Hepatocyte (in vitro differentiated cells): ENCODE data around the gene SP1. TPM values are rescaled to one million over a fixed set of nuclear protein-coding genes. Genes with fewer than 3 reads are reported as not detected.

Source experiments
- DNase-seq: peaks from one replicate; pipeline ENCODE4 v3.0.0-alpha.2; 2016; ENCODE audit warnings: low spot score
- H2AFZ ChIP-seq: fragments of 200-600 bp; sonication (generic); 2 replicates; pipeline ENCODE4 v1.6.0; 2016; ENCODE audit warnings: antibody characterized with exemption, mild to moderate bottlenecking
- H3K27ac ChIP-seq: fragments of 200-600 bp; sonication (generic); 2 replicates; pipeline ENCODE4 v1.5.1; 2016; ENCODE audit warnings: mild to moderate bottlenecking
- H3K27me3 ChIP-seq: fragments of 200-600 bp; sonication (generic); 2 replicates; pipeline ENCODE4 v1.6.1; 2016
- H3K36me3 ChIP-seq: fragments of 200-600 bp; sonication (generic); replicated peaks from 2 replicates; pipeline ENCODE4 v1.5.1; 2016; ENCODE audit warnings: low read depth; ENCODE audit not compliant: insufficient read depth
- H3K4me1 ChIP-seq: fragments of 200-600 bp; sonication (generic); 2 replicates; pipeline ENCODE4 v1.5.1; 2016; ENCODE audit warnings: mild to moderate bottlenecking, moderate library complexity; ENCODE audit not compliant: insufficient read depth
- H3K4me2 ChIP-seq: fragments of 200-600 bp; sonication (generic); 2 replicates; pipeline ENCODE4 v1.6.0; 2016
- H3K4me3 ChIP-seq: fragments of 200-600 bp; sonication (generic); 2 replicates; pipeline ENCODE4 v1.5.1; 2016; ENCODE audit warnings: mild to moderate bottlenecking
- H3K79me2 ChIP-seq: fragments of 200-600 bp; sonication (generic); 2 replicates; pipeline ENCODE4 v1.6.0; 2017; ENCODE audit warnings: mild to moderate bottlenecking
- H3K9me2 ChIP-seq: fragments of 200-600 bp; sonication (generic); replicated peaks from 2 replicates; pipeline ENCODE4 v1.6.0; 2017; ENCODE audit warnings: mild to moderate bottlenecking; ENCODE audit not compliant: insufficient read depth
- H3K9me3 ChIP-seq: fragments of 200-600 bp; sonication (generic); 2 replicates; pipeline ENCODE4 v1.5.1; 2016; ENCODE audit warnings: low read depth, mild to moderate bottlenecking
- H4K20me1 ChIP-seq: fragments of 200-600 bp; sonication (generic); 2 replicates; pipeline ENCODE4 v1.6.0; 2016; ENCODE audit warnings: mild to moderate bottlenecking; ENCODE audit not compliant: insufficient read depth, poor library complexity, severe bottlenecking
- CTCF ChIP-seq: fragments of 200-600 bp; sonication (generic); IDR thresholded peaks from 2 replicates; pipeline ENCODE4 v1.5.1; 2016; ENCODE audit warnings: antibody characterized with exemption, mild to moderate bottlenecking; ENCODE audit not compliant: poor library complexity
- EZH2 ChIP-seq: fragments of 200-600 bp; sonication (generic); IDR thresholded peaks from 2 replicates; pipeline ENCODE4 v1.6.1; 2016; ENCODE audit warnings: antibody characterized with exemption, mild to moderate bottlenecking, borderline replicate concordance
- EZH2phosphoT487 ChIP-seq: fragments of 200-600 bp; sonication (generic); IDR thresholded peaks from one replicate; pipeline ENCODE4 v1.6.1; 2018; ENCODE audit warnings: antibody characterized with exemption, mild to moderate bottlenecking, low read depth, moderate library complexity; ENCODE audit not compliant: unreplicated experiment, severe bottlenecking
- WGBS: methylation state at CpG from one replicate; pipeline ENCODE4 v1.1.6; 2016; ENCODE audit warnings: low lambda C conversion rate; ENCODE audit errors: missing lambda C conversion rate; 5-methylcytosine and 5-hydroxymethylcytosine counted together
- polyA plus RNA-seq: library from polyadenylated mRNA; unstranded; fragments of >200 nt; fragmentation: Nextera tagmentation; extraction: Ambion mirVana; gene quantifications from 2 replicates; pipeline ENCODE4 v1.2.1, GENCODE V29; 2016
- total RNA-seq: library from RNA; depleted of rRNA; stranded (reverse); fragments of >200 nt; gene quantifications from 2 replicates; pipeline ENCODE4 v1.2.3, GENCODE V29; 2014

The SP1 gene
- total and polyA plus RNA-seq, 2 experiments from 2014 or later = 12.8 to 48.0 TPM

GRCh38 chr12:53333289-53333688 lies 46.7 kb upstream of the SP1 start:
- Histone ChIP-seq H3K9me2 (no peaks in the 10 kb centered on the region), H3K36me3 (no peaks in the 10 kb centered on the region), H3K9me3 (no peaks in the 10 kb centered on the region), H3K27ac (no peak overlapping the region), H2AFZ (no peak overlapping the region), H3K79me2 (no peaks in the 10 kb centered on the region), H3K4me3 (no peak overlapping the region), H4K20me1 (no peaks in the 10 kb centered on the region), H3K4me2 (no peak overlapping the region), H3K27me3 (peaks cover 2% of the 10 kb centered on the region), H3K4me1 (peaks cover 6% of the 10 kb centered on the region)
- no peak for DNase-seq
- TF ChIP-seq CTCF (no peak), EZH2 (no peak), EZH2phosphoT487 (no peak)
- WGBS = 85% methylated on average over 4 of the region's 4 CpGs

GRCh38 chr12:53333845-53334244 lies 46.1 kb upstream of the SP1 start:
- no peaks in the 10 kb centered on the region for H3K79me2 ChIP-seq
- H3K9me3 ChIP-seq = no peaks in the 10 kb centered on the region
- H3K4me2 ChIP-seq = no peak overlapping the region
- 80% methylated on average over 7 of the region's 7 CpGs for WGBS
- no peak for TF ChIP-seq EZH2phosphoT487
- no peak for TF ChIP-seq CTCF
- TF ChIP-seq EZH2 = no peak
- H3K4me3 ChIP-seq = no peak overlapping the region
- no peaks in the 10 kb centered on the region for H3K9me2 ChIP-seq
- H4K20me1 ChIP-seq = no peaks in the 10 kb centered on the region
- no peak overlapping the region for H3K27ac ChIP-seq
- no peaks in the 10 kb centered on the region for H3K36me3 ChIP-seq
- no peak for DNase-seq
- peaks cover 3% of the 10 kb centered on the region for H3K27me3 ChIP-seq
- no peak overlapping the region for H2AFZ ChIP-seq
- peaks cover 8% of the 10 kb centered on the region for H3K4me1 ChIP-seq

GRCh38 chr12:53334822-53335221 lies 45.2 kb upstream of the SP1 start:
- no peak overlapping the region for H2AFZ ChIP-seq
- H3K4me1 ChIP-seq = peaks cover 8% of the 10 kb centered on the region
- peaks cover 3% of the 10 kb centered on the region for H3K27me3 ChIP-seq
- no peaks in the 10 kb centered on the region for H3K79me2 ChIP-seq
- WGBS = 82% methylated on average over 7 of the region's 8 CpGs
- no peaks in the 10 kb centered on the region for H4K20me1 ChIP-seq
- H3K4me3 ChIP-seq = no peak overlapping the region
- H3K36me3 ChIP-seq = no peaks in the 10 kb centered on the region
- no peaks in the 10 kb centered on the region for H3K9me2 ChIP-seq
- no peak overlapping the region for H3K4me2 ChIP-seq
- no peak overlapping the region for H3K27ac ChIP-seq
- no peak for DNase-seq
- TF ChIP-seq EZH2phosphoT487 (no peak), CTCF (no peak), EZH2 (no peak)
- no peaks in the 10 kb centered on the region for H3K9me3 ChIP-seq

- Histone ChIP-seq H3K27me3 (peaks cover 3% of the 10 kb centered on the region), H3K4me2 (no peak within 1 kb of the TSS), H3K4me1 (peaks cover 8% of the 10 kb centered on the region), H2AFZ (no peak within 1 kb of the TSS), H3K9me2 (no peaks in the 10 kb centered on the region), H3K9me3 (no peaks in the 10 kb centered on the region), H3K4me3 (no peak within 1 kb of the TSS), H3K36me3 (no peaks in the 10 kb centered on the region), H3K79me2 (no peaks in the 10 kb centered on the region), H4K20me1 (no peaks in the 10 kb centered on the region), H3K27ac (no peak within 1 kb of the TSS)
- no peak for DNase-seq
- WGBS = 53% methylated on average over 15 of the region's 15 CpGs
- no peak for TF ChIP-seq CTCF
- TF ChIP-seq EZH2phosphoT487 = no peak
- TF ChIP-seq EZH2 = no peak
Measured at GRCh38 chr12:53336181-53336681, 43.7 kb upstream of the SP1 start, which contains the start of gene SP7. Gene SP7, minus strand, starts transcription at chr12:53336354. Its CDS starts 708 bp downstream, at chr12:53335646.
